ENCODE data around the gene C1QTNF5. TPM values are rescaled to one million over a fixed set of nuclear protein-coding genes. Genes with fewer than 3 reads are reported as not detected.

C1QTNF5 gene
- total and polyA plus RNA-seq, 2 of the 8 experiments (the other 6 are each of a cell fraction or from before 2014, with no cell fraction given): 2.2 to 2.7 TPM

- CTCF ChIA-PET (ENCODE audit: partially characterized antibody): interaction anchor here (0.6 to 13.8 kb wide), 13 partner anchors 8 to 225 kb away, joined by 3 to 174 read pairs (median 5); no protein-coding TSS in a partner anchor
- no peaks in the 10 kb centered on the region for H3K23me2 ChIP-seq (ENCODE audit: low read depth, low read length)
- H3K79me2 ChIP-seq (ENCODE audit: control insufficient read depth in 1 of 2, insufficient read depth in 2 of 2, low read length in 2 of 2): no peaks in the 10 kb centered on the region
- H3K4me1 ChIP-seq (replicated peaks in 1 of 4; ENCODE audit: control insufficient read depth in 3 of 4, insufficient read depth in 4 of 4, low read length in 3 of 4): no peaks in the 10 kb centered on the region
- no peak overlapping the region for H2BK20ac ChIP-seq (ENCODE audit: low read length)
- 63% methylated on average over 1 of the region's 1 CpG; no CpG with 5 or more reads in 1 of the 2 experiments for WGBS, 2 experiments (ENCODE audit: extremely low coverage in 1 of 2, insufficient coverage in 1 of 2, insufficient read length in 1 of 2, insufficient replicate concordance in 2 of 2, low coverage in 1 of 2, low lambda C conversion rate in 2 of 2, missing lambda C conversion rate in 1 of 2)
- H3K27me3 ChIP-seq (replicated peaks in 1 of 4; ENCODE audit: control insufficient read depth in 3 of 4, extremely low read depth in 1 of 4, insufficient read depth in 3 of 4, low read length in 3 of 4): no peaks in the 10 kb centered on the region
- no peak overlapping the region for H3K4ac ChIP-seq (replicated peaks; ENCODE audit: insufficient read length, low read depth, low read length)
- H2BK5ac ChIP-seq (ENCODE audit: low read depth, low read length): no peak overlapping the region
- no peak overlapping the region for H3K4me3 ChIP-seq (ENCODE audit: extremely low read depth in 1 of 4, insufficient read depth in 2 of 4, low read depth in 3 of 4, low read length in 4 of 4)
- no peak overlapping the region for H4K91ac ChIP-seq (replicated peaks; ENCODE audit: insufficient read length, low read length)
- FAIRE-seq: no peak
- no peaks in the 10 kb centered on the region for H3K79me1 ChIP-seq (ENCODE audit: low read depth, low read length)
- no peak for DNase-seq (ENCODE audit: low read depth in 1 of 2, low spot score in 2 of 2)
- H4K20me1 ChIP-seq (replicated peaks in 1 of 2; ENCODE audit: control insufficient read depth in 1 of 2, insufficient read depth in 2 of 2, low read length in 2 of 2): peaks cover 5 to 6% of the 10 kb centered on the region in 2 experiments
- H2BK12ac ChIP-seq (ENCODE audit: low read depth, low read length): no peak overlapping the region
- H3K56ac ChIP-seq (replicated peaks; ENCODE audit: insufficient read length, low read depth, low read length): no peak overlapping the region
- H2BK120ac ChIP-seq (replicated peaks; ENCODE audit: low read depth, low read length): no peak overlapping the region
- no peak overlapping the region for H3K23ac ChIP-seq (ENCODE audit: insufficient read length)
- no peak overlapping the region for H3K4me2 ChIP-seq (ENCODE audit: insufficient read depth in 1 of 2, low read depth in 2 of 2, low read length in 2 of 2)
- no peak overlapping the region for H4K5ac ChIP-seq (ENCODE audit: insufficient read length, low read depth, low read length)
- H3K9me3 ChIP-seq (ENCODE audit: insufficient read depth in 2 of 2, low read depth in 1 of 2, low read length in 1 of 2): no peaks in the 10 kb centered on the region
- no peak overlapping the region for H3K9ac ChIP-seq (replicated peaks in 1 of 4; ENCODE audit: extremely low read depth in 1 of 4, low read depth in 3 of 4, low read length in 3 of 4)
- H3K18ac ChIP-seq (ENCODE audit: extremely low read depth, low read length): no peak overlapping the region
- H2AFZ ChIP-seq (ENCODE audit: low read length): no peak overlapping the region
- H2AK5ac ChIP-seq (ENCODE audit: low read depth, low read length): no peak overlapping the region
- no peak overlapping the region for H3K14ac ChIP-seq (ENCODE audit: insufficient read length)
- POLR2A ChIA-PET (ENCODE audit: partially characterized antibody): interaction anchor here (0.6 to 5.6 kb wide), 8 partner anchors 10 to 290 kb away, joined by 3 to 44 read pairs (median 4); partner anchors contain the start of genes HMBS and MCAM
- no peak overlapping the region; the same call in 1 of the 2 replicates for H3K27ac ChIP-seq (ENCODE audit: low read depth, low read length)
- TF ChIP-seq SP1 (IDR thresholded peaks at IDR 0.05; ENCODE audit: low read depth, low read length): no peak
- peak; percentile 26 to 45; a peak in 2 of 4 replicates for TF ChIP-seq RAD21 (IDR thresholded peaks at IDR 0.05 in 1 of 2, conservative IDR thresholded peaks at IDR 0.05 in 1 of 2; ENCODE audit: low read depth in 2 of 2, low read length in 2 of 2)
- TF ChIP-seq, protein P1, sequence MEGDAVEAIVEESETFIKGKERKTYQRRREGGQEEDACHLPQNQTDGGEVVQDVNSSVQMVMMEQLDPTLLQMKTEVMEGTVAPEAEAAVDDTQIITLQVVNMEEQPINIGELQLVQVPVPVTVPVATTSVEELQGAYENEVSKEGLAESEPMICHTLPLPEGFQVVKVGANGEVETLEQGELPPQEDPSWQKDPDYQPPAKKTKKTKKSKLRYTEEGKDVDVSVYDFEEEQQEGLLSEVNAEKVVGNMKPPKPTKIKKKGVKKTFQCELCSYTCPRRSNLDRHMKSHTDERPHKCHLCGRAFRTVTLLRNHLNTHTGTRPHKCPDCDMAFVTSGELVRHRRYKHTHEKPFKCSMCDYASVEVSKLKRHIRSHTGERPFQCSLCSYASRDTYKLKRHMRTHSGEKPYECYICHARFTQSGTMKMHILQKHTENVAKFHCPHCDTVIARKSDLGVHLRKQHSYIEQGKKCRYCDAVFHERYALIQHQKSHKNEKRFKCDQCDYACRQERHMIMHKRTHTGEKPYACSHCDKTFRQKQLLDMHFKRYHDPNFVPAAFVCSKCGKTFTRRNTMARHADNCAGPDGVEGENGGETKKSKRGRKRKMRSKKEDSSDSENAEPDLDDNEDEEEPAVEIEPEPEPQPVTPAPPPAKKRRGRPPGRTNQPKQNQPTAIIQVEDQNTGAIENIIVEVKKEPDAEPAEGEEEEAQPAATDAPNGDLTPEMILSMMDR (IDR thresholded peaks at IDR 0.05; ENCODE audit: control extremely low read depth in 1 of 3, insufficient read depth in 1 of 3, low read depth in 1 of 3, low read length in 3 of 3): peak in 2 of 3 experiments; percentile 2 to 30; a peak in 3 of 4 replicates
- peaks cover 5 to 45% (median 16%) of the 10 kb centered on the region in 4 experiments; a peak in 7 of 8 replicates for H3K36me3 ChIP-seq (ENCODE audit: control insufficient read depth in 2 of 4, insufficient read depth in 4 of 4, low read length in 3 of 4)
- H2BK15ac ChIP-seq (ENCODE audit: low read length): no peak overlapping the region
- no peak overlapping the region for H4K8ac ChIP-seq (ENCODE audit: extremely low read depth, insufficient read depth, low read length)
These were observed 33.5 kb downstream of the C1QTNF5 start for GRCh38 chr11:119307219-119307618.

Measured in H1 (cell line).